ENCODE measurements around the gene INTS14. TPM values are rescaled to one million over a fixed set of nuclear protein-coding genes. Genes with fewer than 3 reads are reported as not detected.

INTS14 gene
- total RNA-seq, 1 experiment from 2014 or later = 39.9 TPM

DNA sequence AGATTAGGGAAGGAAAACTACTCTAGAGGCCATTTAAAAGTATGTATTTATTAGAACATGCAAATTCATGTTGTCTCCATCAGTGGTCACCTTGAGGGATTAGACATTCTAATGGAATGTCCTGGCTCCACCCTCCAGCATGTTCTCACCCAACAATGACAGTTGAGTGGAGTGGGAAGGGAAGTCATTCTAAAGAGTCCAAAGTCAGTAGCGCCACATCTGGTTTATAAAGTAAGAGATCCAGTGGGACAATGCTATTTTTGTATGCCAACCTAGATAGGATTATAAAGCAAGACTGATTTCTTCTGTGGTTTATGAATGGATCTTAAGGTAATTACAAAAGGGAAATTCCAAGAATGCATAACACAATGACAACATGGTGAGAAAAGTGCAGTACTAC lies 44.1 kb upstream of the INTS14 start:
- DNase-seq (ENCODE audit: low spot score) = no peak
- no TSS peak for BruUV-seq (replicated peaks)
- Histone ChIP-seq H3K27me3 (replicated peaks; ENCODE audit: insufficient read depth, low read depth, low read length, poor library complexity) (no peaks in the 10 kb centered on the region), H3K9me3 (ENCODE audit: low read depth, low read length, poor library complexity, severe bottlenecking) (no peaks in the 10 kb centered on the region), H3K27ac (ENCODE audit: low read depth, low read length, poor library complexity, severe bottlenecking) (no peak overlapping the region), H3K36me3 (ENCODE audit: insufficient read depth, low read length, poor library complexity, severe bottlenecking) (no peaks in the 10 kb centered on the region), H3K4me1 (ENCODE audit: insufficient read depth, low read length, poor library complexity, severe bottlenecking) (no peaks in the 10 kb centered on the region), H3K4me3 (ENCODE audit: low read depth, low read length, poor library complexity, severe bottlenecking) (no peak overlapping the region)
- intact Hi-C loops (cut with micrococcal nuclease; ENCODE audit: unreplicated experiment) = no loop called here
- CTCF ChIA-PET = no interaction called here
- TF ChIP-seq, protein P1, sequence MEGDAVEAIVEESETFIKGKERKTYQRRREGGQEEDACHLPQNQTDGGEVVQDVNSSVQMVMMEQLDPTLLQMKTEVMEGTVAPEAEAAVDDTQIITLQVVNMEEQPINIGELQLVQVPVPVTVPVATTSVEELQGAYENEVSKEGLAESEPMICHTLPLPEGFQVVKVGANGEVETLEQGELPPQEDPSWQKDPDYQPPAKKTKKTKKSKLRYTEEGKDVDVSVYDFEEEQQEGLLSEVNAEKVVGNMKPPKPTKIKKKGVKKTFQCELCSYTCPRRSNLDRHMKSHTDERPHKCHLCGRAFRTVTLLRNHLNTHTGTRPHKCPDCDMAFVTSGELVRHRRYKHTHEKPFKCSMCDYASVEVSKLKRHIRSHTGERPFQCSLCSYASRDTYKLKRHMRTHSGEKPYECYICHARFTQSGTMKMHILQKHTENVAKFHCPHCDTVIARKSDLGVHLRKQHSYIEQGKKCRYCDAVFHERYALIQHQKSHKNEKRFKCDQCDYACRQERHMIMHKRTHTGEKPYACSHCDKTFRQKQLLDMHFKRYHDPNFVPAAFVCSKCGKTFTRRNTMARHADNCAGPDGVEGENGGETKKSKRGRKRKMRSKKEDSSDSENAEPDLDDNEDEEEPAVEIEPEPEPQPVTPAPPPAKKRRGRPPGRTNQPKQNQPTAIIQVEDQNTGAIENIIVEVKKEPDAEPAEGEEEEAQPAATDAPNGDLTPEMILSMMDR (conservative IDR thresholded peaks at IDR 0.05; ENCODE audit: low read depth, low read length) = no peak
- TF ChIP-seq EZH2 (IDR thresholded peaks at IDR 0.05; ENCODE audit: borderline replicate concordance, low read depth, low read length, poor library complexity, severe bottlenecking) = no peak
- POLR2A ChIA-PET (ENCODE audit: low non-redundant PET) = no interaction called here

DNA sequence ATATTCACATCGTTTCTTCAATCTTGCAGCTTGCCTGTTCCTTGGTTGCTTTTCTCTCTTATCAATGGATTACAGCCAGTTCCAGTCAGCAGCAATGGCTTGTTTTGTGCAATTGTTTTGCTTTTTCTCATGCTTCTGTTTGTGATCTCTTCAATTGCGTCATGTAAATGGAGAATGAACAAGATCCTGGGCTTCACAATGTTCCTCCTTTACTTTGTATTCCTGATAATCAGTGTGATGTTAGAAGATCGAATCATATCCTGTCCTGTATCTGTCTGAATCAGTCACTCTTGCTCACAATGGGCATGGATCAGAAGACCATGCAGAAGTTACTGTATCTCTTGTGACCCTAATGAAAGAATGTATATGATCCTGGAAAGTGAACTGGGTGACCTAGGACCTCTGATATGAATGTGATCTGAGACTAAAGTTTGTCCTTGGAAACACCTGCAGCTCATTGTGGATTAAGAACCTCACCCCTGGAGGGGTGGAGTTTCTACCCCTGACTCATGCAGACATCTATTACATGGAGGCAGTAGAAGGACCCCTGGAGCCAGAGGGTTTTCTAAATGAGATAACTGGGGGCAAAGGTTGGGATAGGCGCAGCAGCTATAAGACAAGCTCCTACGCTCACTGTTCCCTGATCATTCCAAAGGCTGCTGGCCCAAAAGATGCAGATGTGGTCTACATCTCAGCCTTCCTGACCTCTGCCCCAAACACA lies 43.0 kb upstream of the INTS14 start:
- Histone ChIP-seq H3K36me3 (ENCODE audit: insufficient read depth, low read length, poor library complexity, severe bottlenecking) (no peaks in the 10 kb centered on the region), H3K4me3 (ENCODE audit: low read depth, low read length, poor library complexity, severe bottlenecking) (no peak overlapping the region), H3K27me3 (replicated peaks; ENCODE audit: insufficient read depth, low read depth, low read length, poor library complexity) (no peaks in the 10 kb centered on the region), H3K27ac (ENCODE audit: low read depth, low read length, poor library complexity, severe bottlenecking) (no peak overlapping the region), H3K9me3 (ENCODE audit: low read depth, low read length, poor library complexity, severe bottlenecking) (no peaks in the 10 kb centered on the region), H3K4me1 (ENCODE audit: insufficient read depth, low read length, poor library complexity, severe bottlenecking) (no peaks in the 10 kb centered on the region)
- TF ChIP-seq EZH2 (IDR thresholded peaks at IDR 0.05; ENCODE audit: borderline replicate concordance, low read depth, low read length, poor library complexity, severe bottlenecking) = no peak
- TF ChIP-seq, protein P1 (conservative IDR thresholded peaks at IDR 0.05; ENCODE audit: low read depth, low read length) = no peak
- no TSS peak for BruUV-seq (replicated peaks)
- ChIA-PET POLR2A (ENCODE audit: low non-redundant PET) (no interaction called here), CTCF (interaction anchor here (0.6 kb wide), 1 partner anchor 14 kb away, joined by 8 read pairs; no protein-coding TSS in a partner anchor)
- DNase-seq (ENCODE audit: low spot score) = no peak
- intact Hi-C loops (cut with micrococcal nuclease; ENCODE audit: unreplicated experiment) = no loop called here

DNA sequence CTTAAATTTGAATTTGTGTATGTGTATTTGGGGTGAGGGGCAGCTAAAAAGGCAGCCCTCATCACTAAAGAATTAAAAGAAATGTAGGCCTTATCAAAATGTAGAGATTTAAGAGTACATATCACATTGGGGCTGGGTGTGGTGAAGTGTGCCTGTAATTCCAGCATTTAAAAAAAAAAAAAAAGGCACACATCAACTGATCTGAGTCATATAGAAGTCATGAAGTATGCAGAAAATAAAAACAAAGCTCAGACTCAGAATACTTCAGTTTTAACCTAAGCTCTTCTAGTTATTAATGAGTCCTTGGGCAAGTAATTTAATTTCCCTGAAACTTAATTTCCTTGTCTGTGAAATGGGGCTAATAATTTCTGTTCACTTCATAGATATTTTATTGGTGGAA lies 42.4 kb upstream of the INTS14 start:
- intact Hi-C loops (cut with micrococcal nuclease; ENCODE audit: unreplicated experiment) = no loop called here
- Histone ChIP-seq H3K27me3 (replicated peaks; ENCODE audit: insufficient read depth, low read depth, low read length, poor library complexity) (no peaks in the 10 kb centered on the region), H3K36me3 (ENCODE audit: insufficient read depth, low read length, poor library complexity, severe bottlenecking) (no peaks in the 10 kb centered on the region), H3K9me3 (ENCODE audit: low read depth, low read length, poor library complexity, severe bottlenecking) (no peaks in the 10 kb centered on the region), H3K4me3 (ENCODE audit: low read depth, low read length, poor library complexity, severe bottlenecking) (no peak overlapping the region), H3K27ac (ENCODE audit: low read depth, low read length, poor library complexity, severe bottlenecking) (no peak overlapping the region), H3K4me1 (ENCODE audit: insufficient read depth, low read length, poor library complexity, severe bottlenecking) (no peaks in the 10 kb centered on the region)
- no TSS peak for BruUV-seq (replicated peaks)
- ChIA-PET POLR2A (ENCODE audit: low non-redundant PET) (no interaction called here), CTCF (interaction anchor here (0.6 to 0.7 kb wide), 2 partner anchors 14 to 340 kb away, joined by 3 to 8 read pairs; no protein-coding TSS in a partner anchor)
- DNase-seq (ENCODE audit: low spot score) = no peak
- no peak for TF ChIP-seq EZH2 (IDR thresholded peaks at IDR 0.05; ENCODE audit: borderline replicate concordance, low read depth, low read length, poor library complexity, severe bottlenecking)
- TF ChIP-seq, protein P1 (conservative IDR thresholded peaks at IDR 0.05; ENCODE audit: low read depth, low read length) = no peak

All from A673 (cell line).